Suppressor macrophage treated with lipopolysaccharide for 1 hour (primary cell): ENCODE results near the gene KLF13.

Experiments
- DNase-seq, 3 donors: peaks; one replicate each; pipeline ENCODE4 v3.0.0-alpha.2; 2020 to 2022

The KLF13 gene

GRCh38 chr15:31365655-31366127 is 39.1 kb downstream of the KLF13 start:
- DNase-seq = peak; percentile 85 to 90 (median 86)

- DNase-seq = no peak
Measured at GRCh38 chr15:31366169-31366734, 39.6 kb downstream of the KLF13 start.

- DNase-seq = peak in 1 of 3 donors; percentile 37
Measured at GRCh38 chr15:31367021-31367729, 40.5 kb downstream of the KLF13 start.

- peak; percentile 26 to 53 (median 38) for DNase-seq
Measured at GRCh38 chr15:31367730-31368344, 41.2 kb downstream of the KLF13 start.

- no peak for DNase-seq
Measured at GRCh38 chr15:31369727-31370126, 43.1 kb downstream of the KLF13 start.

- DNase-seq = no peak
Measured at GRCh38 chr15:31371520-31372240, 45.0 kb downstream of the KLF13 start.

GRCh38 chr15:31372635-31373091 is 46.0 kb downstream of the KLF13 start:
- no peak for DNase-seq

GRCh38 chr15:31373096-31373865 is 46.6 kb downstream of the KLF13 start:
- DNase-seq = no peak

- DNase-seq = no peak
Measured at GRCh38 chr15:31373970-31374369, 47.3 kb downstream of the KLF13 start.

GRCh38 chr15:31374489-31374888 is 47.9 kb downstream of the KLF13 start:
- DNase-seq = no peak

GRCh38 chr15:31374986-31375385 is 48.4 kb downstream of the KLF13 start:
- DNase-seq = no peak

GRCh38 chr15:31375772-31376171 is 49.1 kb downstream of the KLF13 start:
- no peak for DNase-seq

GRCh38 chr15:31376511-31376910 is 49.9 kb downstream of the KLF13 start:
- DNase-seq = no peak

- no peak for DNase-seq
Measured at GRCh38 chr15:31377030-31377429, 50.4 kb downstream of the KLF13 start.

- DNase-seq = no peak
Measured at GRCh38 chr15:31378363-31378903, 51.8 kb downstream of the KLF13 start.

GRCh38 chr15:31379042-31379441 is 52.4 kb downstream of the KLF13 start:
- no peak for DNase-seq

GRCh38 chr15:31379577-31379976 is 52.9 kb downstream of the KLF13 start:
- DNase-seq = no peak

GRCh38 chr15:31381801-31382712 is 55.4 kb downstream of the KLF13 start:
- DNase-seq = no peak

GRCh38 chr15:31382713-31383045 is 56.0 kb downstream of the KLF13 start:
- no peak for DNase-seq

GRCh38 chr15:31383139-31383538 is 56.5 kb downstream of the KLF13 start:
- DNase-seq = no peak

- no peak for DNase-seq
Measured at GRCh38 chr15:31384568-31384967, 57.9 kb downstream of the KLF13 start.
